Small intestine (tissue), 16 donors: ENCODE measurements around the gene CNOT10. TPM values are rescaled to one million over a fixed set of nuclear protein-coding genes. Genes with fewer than 3 reads are reported as not detected.

Experiments used
- DNase-seq, 2 donors: peaks; one replicate each; pipeline versions ENCODE4 v3.0.0 to v3.0.0-alpha.2; 2013
- FAIRE-seq: peaks from 2 replicates; lab custom pipeline; 2012; peaks lifted over from hg19 to GRCh38; lab: Jason Lieb, UNC
- H3K27ac ChIP-seq, 3 donors: one replicate each; pipeline ENCODE4 v1.5.1; 2013; ENCODE audit warnings: low read length in 2 of 3, mild to moderate bottlenecking in 2 of 3, control low read depth in 1 of 3, inconsistent platforms in 1 of 3, low read depth in 1 of 3, moderate library complexity in 1 of 3
- H3K27me3 ChIP-seq, 3 donors: one replicate each; pipeline ENCODE4 v1.6.1; 2013; ENCODE audit warnings: low read length in 3 of 3, inconsistent platforms in 1 of 3; ENCODE audit not compliant: control insufficient read depth in 3 of 3, insufficient read depth in 3 of 3
- H3K36me3 ChIP-seq, 3 donors: one replicate each; pipeline ENCODE4 v1.6.1; 2013; ENCODE audit warnings: low read length in 3 of 3, inconsistent platforms in 1 of 3, low read depth in 1 of 3, mild to moderate bottlenecking in 1 of 3, moderate library complexity in 1 of 3; ENCODE audit not compliant: control insufficient read depth in 3 of 3, insufficient read depth in 2 of 3
- H3K4me1 ChIP-seq, 3 donors: one replicate each; pipeline ENCODE4 v1.6.1; 2013; ENCODE audit warnings: low read length in 2 of 3, inconsistent platforms in 1 of 3, low read depth in 1 of 3, mild to moderate bottlenecking in 1 of 3, moderate library complexity in 1 of 3; ENCODE audit not compliant: control insufficient read depth in 3 of 3, insufficient read depth in 2 of 3
- H3K4me3 ChIP-seq, 3 donors: one replicate each; pipeline ENCODE4 v1.5.1; 2013; ENCODE audit warnings: low read length in 3 of 3, control low read depth in 1 of 3, inconsistent platforms in 1 of 3, low read depth in 1 of 3, mild to moderate bottlenecking in 1 of 3, moderate library complexity in 1 of 3
- H3K9me3 ChIP-seq, 2 donors: one replicate each; pipeline ENCODE4 v1.6.1; 2013; ENCODE audit warnings: low read depth in 1 of 2, low read length in 1 of 2; ENCODE audit not compliant: control insufficient read depth in 2 of 2, insufficient read depth in 1 of 2
- WGBS, 3 donors: extraction: QIAGEN DNeasy Blood & Tissue Kit; methylation state at CpG; one replicate each; pipeline ENCODE4 v1.1.7; 2013; 5-methylcytosine and 5-hydroxymethylcytosine counted together
- long read RNA-seq, 10 donors: transcript quantifications; one replicate each; lab custom pipeline, GENCODE V29; 2026
- polyA plus RNA-seq, 4 donors: library from polyadenylated mRNA; stranded (reverse) in 3 of 4; unstranded in 1 of 4; fragments of 200-250 nt in 3 of 4; fragments of 120-200 nt in 1 of 4; gene quantifications; one replicate each; pipeline versions ENCODE4 v1.2.1 to v1.2.3, GENCODE V29; 2013
- donor health status: healthy with polysubstance abuse.
- donor health status: control.
- donor health status: control.
- donor health status: Bipolar disorder and iron deficiency.
- donor health status: healthy.

The CNOT10 gene, protein sequence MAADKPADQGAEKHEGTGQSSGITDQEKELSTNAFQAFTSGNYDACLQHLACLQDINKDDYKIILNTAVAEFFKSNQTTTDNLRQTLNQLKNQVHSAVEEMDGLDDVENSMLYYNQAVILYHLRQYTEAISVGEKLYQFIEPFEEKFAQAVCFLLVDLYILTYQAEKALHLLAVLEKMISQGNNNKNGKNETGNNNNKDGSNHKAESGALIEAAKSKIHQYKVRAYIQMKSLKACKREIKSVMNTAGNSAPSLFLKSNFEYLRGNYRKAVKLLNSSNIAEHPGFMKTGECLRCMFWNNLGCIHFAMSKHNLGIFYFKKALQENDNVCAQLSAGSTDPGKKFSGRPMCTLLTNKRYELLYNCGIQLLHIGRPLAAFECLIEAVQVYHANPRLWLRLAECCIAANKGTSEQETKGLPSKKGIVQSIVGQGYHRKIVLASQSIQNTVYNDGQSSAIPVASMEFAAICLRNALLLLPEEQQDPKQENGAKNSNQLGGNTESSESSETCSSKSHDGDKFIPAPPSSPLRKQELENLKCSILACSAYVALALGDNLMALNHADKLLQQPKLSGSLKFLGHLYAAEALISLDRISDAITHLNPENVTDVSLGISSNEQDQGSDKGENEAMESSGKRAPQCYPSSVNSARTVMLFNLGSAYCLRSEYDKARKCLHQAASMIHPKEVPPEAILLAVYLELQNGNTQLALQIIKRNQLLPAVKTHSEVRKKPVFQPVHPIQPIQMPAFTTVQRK
- polyA plus RNA-seq, result 10 to 100 TPM; 12.7 to 35.0 (median 15.7) TPM
- long read RNA-seq, donor 1, result 0 reads
- long read RNA-seq, donor 2, partial matches to known transcripts, result 0 of 4 reads
- long read RNA-seq, donor 2, other reads (novel, unspliced or antisense), result 0 of 4 reads
- long read RNA-seq, donor 3, partial matches to known transcripts, result 0 of 3 reads
- long read RNA-seq, donor 3, other reads (novel, unspliced or antisense), result 0 of 3 reads
- long read RNA-seq, donor 4, result 0 reads
- long read RNA-seq, donor 5, partial matches to known transcripts, result 0 of 2 reads
- long read RNA-seq, donor 5, other reads (novel, unspliced or antisense), result 0 of 2 reads
- long read RNA-seq, donor 6, partial matches to known transcripts, result 0 of 3 reads
- long read RNA-seq, donor 6, other reads (novel, unspliced or antisense), result 0 of 3 reads
- long read RNA-seq, donor 7, result 0 reads
- long read RNA-seq, donor 8, partial matches to known transcripts, result 0 of 1 reads
- long read RNA-seq, donor 8, other reads (novel, unspliced or antisense), result 0 of 1 reads
- long read RNA-seq, donor 9, result 0 reads
- long read RNA-seq, donor 10, partial matches to known transcripts, result 0 of 2 reads
- long read RNA-seq, donor 10, other reads (novel, unspliced or antisense), result 0 of 2 reads

DNA sequence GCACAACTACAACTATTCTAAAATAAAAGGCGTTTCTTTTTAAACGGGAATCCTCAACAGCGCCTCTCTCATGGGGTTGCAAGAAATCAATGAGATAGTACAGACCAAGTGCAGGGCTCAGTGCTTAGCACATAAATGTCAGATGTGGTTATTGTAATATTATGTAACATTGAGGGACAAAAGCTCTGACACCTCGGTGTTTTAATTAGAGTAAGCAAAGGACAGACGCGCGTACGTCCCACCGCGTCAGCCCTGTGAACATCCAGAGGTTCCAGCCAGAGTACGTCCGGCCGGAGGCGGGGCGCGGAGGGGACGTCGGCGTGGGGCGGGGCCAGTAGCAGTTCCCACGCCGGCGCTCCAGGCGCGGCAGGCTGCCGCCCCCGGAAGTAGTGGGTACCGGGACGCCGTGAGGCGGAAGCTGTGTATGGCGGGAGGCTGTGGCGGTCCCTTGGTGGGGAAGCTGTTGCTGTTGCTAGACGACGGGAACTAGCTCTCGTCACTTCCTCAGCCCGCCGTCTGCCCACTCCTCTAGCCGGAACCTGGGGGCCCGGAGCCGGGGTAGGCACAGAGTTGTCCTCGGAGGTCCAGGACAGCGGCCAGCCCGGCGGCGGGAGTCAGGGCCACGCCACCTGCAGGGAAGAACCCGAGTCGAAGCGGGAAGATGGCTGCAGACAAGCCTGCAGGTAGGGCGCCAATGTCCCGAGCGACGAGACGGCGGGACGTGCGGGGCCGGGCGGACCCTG lies at the start of gene CNOT10:
Gene CNOT10 (plus strand): TSS at position 389 of the 743 bp plus-strand sequence. CDS start 273 bp downstream, at position 662.
- WGBS, 3 donors, result 0% methylated on average over 46 to 60 of the region's 60 CpGs
- H3K9me3 ChIP-seq, result no peaks in the 10 kb centered on the region
- peak within 1 kb of the TSS; percentile 77 to 88 (median 78) for H3K27ac ChIP-seq
- peak; percentile 95 to 97 for DNase-seq
- peaks cover 0 to 7% (median 2%) of the 10 kb centered on the region in 3 donors for H3K4me1 ChIP-seq
- no peaks in the 10 kb centered on the region for H3K27me3 ChIP-seq
- peak within 1 kb of the TSS; percentile 70 to 82 (median 78) for H3K4me3 ChIP-seq
- FAIRE-seq, result no peak
- H3K36me3 ChIP-seq, result peaks cover 0 to 9% (median 0%) of the 10 kb centered on the region in 3 donors

DNA sequence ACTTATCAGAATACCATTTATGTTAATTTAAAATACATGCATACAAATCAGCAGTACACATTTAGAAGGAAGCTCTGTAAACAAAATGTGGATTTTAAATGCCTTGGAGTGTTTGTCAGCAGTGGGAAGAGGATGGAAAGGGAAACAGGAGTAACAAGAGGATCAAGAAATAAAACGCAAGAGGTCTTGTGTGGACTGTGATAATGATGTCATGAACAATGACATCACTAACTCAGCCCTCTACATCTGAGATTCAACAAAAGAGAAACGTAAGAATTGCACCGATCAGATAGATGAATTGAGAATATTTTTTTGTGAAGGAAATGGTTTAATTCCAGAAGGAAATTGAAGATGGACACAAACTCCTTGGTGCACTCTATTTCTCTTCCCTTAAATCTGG lies 44.0 kb upstream of the CNOT10 start:
- Histone ChIP-seq H3K4me1 (no peaks in the 10 kb centered on the region), H3K27ac (no peak overlapping the region), H3K9me3 (no peaks in the 10 kb centered on the region), H3K27me3 (no peaks in the 10 kb centered on the region), H3K4me3 (no peak overlapping the region), H3K36me3 (no peaks in the 10 kb centered on the region)
- 67 to 74% (median 73%) methylated on average over 3 of the region's 3 CpGs for WGBS, 3 donors
- FAIRE-seq (no peak), DNase-seq (no peak)

DNA sequence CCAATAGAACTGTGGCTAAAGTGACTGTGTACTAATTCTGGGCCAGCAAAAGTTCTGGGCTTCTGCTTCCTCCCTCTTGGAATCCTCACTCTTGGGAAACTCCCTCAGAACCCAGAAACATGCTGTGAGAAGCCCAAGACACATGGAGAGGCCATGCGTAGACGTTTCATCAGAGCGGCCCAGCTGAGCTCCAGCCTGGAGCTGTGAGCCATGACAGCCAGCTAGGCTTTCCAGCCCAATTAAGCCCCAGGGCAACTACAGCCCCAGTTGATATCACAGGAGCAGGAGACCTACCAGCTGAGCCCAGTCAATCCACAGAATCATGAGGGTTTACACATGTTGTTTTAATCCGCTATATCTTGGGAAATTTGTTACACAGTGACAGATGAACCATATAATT lies 43.6 kb upstream of the CNOT10 start:
- DNase-seq, result no peak
- no peaks in the 10 kb centered on the region for H3K27me3 ChIP-seq
- H3K9me3 ChIP-seq, result no peaks in the 10 kb centered on the region
- no peak for FAIRE-seq
- WGBS, 3 donors, result 82 to 89% (median 82%) methylated on average over 4 of the region's 4 CpGs
- H3K27ac ChIP-seq, result no peak overlapping the region
- no peaks in the 10 kb centered on the region for H3K36me3 ChIP-seq
- no peaks in the 10 kb centered on the region for H3K4me1 ChIP-seq
- H3K4me3 ChIP-seq, result no peak overlapping the region

DNA sequence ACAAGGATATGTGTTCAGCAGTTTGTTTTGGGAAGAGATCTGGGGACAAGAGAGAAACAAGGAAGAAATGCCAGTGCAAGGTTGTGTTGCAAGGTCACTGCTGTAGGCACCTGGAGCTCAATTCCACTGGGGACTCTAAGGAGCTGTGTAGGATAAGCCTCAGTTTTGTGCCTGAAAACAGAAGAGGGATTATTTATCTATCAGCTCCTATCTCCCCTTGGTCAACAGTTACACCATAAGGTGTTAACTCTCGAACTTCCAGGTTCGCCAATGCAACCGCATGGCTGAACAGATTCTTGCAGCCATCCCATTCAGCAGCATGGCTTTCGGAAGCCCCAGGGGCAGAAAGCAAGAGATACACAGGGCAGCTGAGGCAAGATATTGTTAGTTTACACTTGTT lies 41.6 kb upstream of the CNOT10 start:
- FAIRE-seq (no peak), DNase-seq (no peak)
- Histone ChIP-seq H3K4me3 (no peak overlapping the region), H3K36me3 (no peaks in the 10 kb centered on the region), H3K4me1 (no peaks in the 10 kb centered on the region), H3K27me3 (no peaks in the 10 kb centered on the region), H3K9me3 (no peaks in the 10 kb centered on the region), H3K27ac (no peak overlapping the region)
- 82 to 93% (median 88%) methylated on average over 4 of the region's 4 CpGs for WGBS, 3 donors

DNA sequence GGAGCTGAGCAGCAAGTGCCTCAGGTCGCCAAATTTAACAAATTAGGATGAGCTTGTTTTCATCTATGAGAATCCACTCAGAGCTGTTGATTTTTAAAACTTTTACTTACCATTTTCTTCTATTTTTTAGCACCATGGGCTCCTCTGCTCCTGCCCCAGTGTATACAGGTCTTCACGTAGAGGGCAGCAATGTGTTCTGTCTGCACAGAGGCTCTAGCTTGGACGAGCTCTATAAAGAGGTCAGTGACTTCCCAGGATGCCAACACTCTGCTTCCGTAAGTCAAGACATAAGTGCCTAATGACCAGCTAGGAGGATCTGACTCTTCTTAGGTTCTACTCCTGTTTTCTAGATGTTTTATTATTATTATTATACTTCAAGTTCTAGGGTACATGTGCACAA lies 41.2 kb upstream of the CNOT10 start:
- H3K4me1 ChIP-seq, result no peaks in the 10 kb centered on the region
- DNase-seq, result no peak
- no peak overlapping the region for H3K4me3 ChIP-seq
- H3K27ac ChIP-seq, result no peak overlapping the region
- WGBS, 3 donors, result 75 to 81% (median 80%) methylated on average over 4 of the region's 4 CpGs
- no peak for FAIRE-seq
- no peaks in the 10 kb centered on the region for H3K9me3 ChIP-seq
- no peaks in the 10 kb centered on the region for H3K27me3 ChIP-seq
- H3K36me3 ChIP-seq, result no peaks in the 10 kb centered on the region

DNA sequence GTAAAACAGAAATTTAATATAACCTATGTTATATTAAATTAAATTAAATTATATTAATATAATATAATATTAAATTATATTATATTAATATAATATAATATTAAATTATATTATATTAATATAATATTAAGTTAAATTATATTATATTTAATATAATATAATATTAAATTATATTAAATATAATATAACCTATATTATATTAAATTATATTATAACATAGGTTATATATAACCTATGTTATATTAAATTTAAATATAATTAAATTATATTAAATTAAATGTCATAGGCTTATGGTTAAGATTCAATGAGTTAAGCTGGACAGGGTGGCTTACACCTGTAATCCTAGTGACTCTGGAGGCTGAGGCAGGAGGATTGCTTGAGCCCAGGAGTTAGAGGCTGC lies 40.6 kb upstream of the CNOT10 start:
- Histone ChIP-seq H3K27me3 (no peaks in the 10 kb centered on the region), H3K27ac (no peak overlapping the region), H3K4me3 (no peak overlapping the region), H3K4me1 (no peaks in the 10 kb centered on the region), H3K36me3 (no peaks in the 10 kb centered on the region), H3K9me3 (no peaks in the 10 kb centered on the region)
- FAIRE-seq, result peak; percentile 97
- DNase-seq, result no peak

DNA sequence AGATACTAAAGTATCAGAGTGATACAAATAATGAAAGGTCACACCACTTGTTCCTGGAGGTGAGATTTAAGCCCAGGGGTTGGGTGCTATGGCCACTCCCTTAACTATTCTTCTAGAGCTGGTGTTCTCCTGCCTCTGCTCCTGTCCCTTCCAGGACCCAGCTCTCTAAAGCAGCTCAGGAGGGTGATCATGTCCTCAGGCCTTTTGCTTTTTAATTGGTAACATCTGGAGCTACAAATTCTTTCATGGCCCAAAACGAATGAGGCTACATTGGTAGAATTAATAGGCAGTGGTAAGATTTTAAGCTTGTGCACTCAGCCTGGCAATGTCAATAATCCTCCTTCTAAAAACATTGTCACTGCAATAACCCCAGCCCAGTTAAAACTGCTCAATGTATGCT lies 38.2 kb upstream of the CNOT10 start:
- H3K4me1 ChIP-seq, result no peaks in the 10 kb centered on the region
- H3K27ac ChIP-seq, result no peak overlapping the region
- H3K36me3 ChIP-seq, result no peaks in the 10 kb centered on the region
- FAIRE-seq (no peak), DNase-seq (no peak)
- no peak overlapping the region for H3K4me3 ChIP-seq
- 70 to 81% (median 77%) methylated on average over 1 of the region's 1 CpG for WGBS, 3 donors
- H3K27me3 ChIP-seq, result no peaks in the 10 kb centered on the region
- no peaks in the 10 kb centered on the region for H3K9me3 ChIP-seq
